ENCODE data around the gene SEMA6B.

Gene SEMA6B

DNA sequence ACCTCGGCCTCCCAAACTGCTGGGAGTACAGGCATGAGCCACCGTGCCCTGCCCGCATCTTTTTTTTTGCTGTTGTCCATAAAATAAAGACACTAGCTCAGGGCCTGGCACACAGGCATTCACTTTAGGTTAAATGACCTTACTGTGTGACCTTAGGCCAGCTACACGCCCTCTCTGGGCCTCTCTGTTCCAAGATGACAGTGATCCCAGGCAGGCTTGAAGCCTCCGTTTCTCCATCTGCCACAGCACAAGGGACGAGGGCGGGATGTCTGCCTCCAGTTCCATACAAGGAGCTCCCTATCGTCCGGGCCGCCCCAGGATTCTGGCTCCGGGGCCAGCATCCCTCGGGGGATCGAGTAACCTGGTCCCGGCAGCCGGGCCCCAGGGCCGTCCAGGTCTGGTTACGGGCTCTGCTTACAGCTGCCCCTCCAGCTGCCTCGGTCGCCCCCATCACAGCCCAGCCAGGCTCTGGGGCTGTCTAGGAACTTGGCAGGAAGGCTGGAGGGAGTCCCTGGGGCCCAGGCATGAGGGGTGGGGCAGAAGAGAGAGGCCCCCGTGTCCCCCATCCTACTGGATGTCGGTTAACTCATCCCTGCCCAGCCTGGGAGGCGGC is 11.9 kb upstream of the SEMA6B start:
- no peak for DNase-seq

DNA sequence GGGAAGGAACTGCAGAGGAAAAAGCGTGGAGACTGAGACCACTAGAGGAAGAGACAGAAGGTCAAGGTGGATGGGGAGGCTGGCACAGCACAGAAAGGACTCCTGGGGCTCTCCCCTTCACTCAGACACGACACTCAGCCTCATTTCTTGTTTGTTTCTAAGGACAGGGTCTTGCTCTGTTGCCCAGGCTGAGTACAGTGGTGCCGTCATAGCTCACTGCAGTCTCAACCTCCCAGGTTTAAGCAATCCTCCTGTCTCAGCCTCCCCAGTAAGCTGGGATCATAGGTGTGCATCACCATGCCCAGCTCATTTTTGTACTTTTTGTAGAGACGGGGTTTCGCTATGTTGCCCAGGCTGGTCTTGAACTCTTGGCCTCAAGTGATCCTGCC is 11.4 kb upstream of the SEMA6B start:
- no peak for DNase-seq

DNA sequence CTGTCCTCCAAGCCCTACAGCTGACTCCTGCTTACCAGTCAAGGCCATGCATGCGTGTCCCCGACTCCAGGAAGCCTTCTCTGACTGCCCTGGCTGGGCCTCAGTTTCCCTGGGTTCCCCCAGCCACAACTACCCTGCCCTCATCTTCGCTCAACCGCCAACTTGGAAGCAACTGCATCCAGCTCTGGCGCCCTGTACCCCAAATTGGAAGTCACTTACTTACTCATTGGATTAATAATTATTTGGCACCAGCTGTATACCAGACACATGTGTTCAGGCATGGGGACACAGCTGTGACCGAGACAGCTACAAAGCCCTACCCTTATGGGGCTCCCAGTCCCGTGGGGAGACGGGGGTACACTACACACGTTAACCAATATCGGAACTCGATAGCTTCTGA is 10.9 kb upstream of the SEMA6B start:
- no peak for DNase-seq

DNA sequence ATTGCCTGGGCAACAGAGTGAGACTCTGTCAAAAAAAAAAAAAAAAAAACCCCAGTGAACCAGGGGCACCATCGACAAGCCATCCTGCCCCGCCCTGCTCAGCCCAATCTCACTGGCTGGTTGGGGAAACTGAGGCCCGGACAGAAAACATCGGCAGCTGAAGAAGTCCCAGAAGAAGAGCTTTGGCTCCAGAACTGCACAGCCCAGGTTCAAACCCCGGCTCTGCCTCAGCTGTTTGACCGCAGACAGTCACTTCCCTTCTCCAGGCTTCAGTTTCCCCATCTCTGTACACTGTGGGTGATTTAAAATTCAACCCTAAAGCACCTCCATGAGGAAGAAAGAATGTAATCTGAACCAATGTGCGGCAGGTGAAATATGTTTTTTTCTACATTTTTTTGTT is 9.4 kb upstream of the SEMA6B start:
- no peak for DNase-seq

DNA sequence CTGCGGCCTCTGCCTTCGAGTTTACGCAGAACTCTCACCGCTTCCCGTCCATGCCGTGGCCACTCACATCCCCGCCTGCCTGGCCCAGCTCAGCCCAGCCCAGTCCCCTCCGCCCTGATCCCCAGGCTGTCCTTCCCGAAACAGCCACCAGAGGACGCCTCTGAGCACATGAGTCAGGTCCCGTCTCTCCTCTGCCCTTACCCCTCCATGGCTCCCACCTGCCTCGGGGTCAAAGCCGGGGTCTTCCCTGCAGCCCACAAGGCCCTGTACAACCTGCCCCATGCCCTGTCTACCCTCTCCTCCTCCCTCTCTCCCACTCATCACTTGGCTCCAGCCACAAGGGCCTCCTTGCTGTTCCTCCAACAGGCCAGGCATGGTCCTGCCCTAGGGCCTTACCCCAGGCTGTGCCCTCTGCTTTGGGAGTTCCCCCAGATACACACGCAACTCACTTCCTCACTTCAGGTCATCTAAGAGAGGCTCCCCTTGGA is 8.1 kb upstream of the SEMA6B start:
- peak; percentile 63 for DNase-seq

DNA sequence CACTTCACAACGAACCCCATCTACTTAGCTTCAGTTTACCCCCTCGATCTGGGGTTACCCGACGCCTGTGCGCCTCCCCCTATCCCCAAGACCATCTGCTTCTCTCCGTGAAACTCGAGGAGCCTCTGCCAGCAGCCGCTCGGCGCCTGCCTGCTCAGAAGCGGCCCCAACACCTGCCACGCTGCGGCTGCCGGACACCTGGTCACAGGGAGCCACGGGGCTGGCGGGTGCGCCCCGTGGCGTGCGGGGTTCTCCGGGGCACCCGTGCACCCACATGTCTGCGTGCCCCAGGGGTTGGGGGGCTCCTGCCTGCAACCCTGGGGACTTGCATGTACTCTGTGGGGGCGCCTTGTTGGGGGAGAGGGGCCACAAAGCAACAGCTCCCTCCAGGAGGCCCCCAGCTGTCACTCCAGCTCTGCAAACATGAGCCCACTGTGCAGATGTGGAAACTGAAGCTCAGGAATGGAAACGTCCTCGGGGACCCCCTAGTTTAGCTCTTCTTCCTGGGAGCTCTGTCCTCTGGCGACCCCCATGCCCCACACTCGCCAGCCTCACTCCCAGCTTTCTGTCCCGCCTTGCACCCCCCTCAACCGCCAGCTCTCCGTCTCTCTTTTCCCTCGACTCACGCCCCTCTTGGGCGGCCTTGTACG is 7.0 kb upstream of the SEMA6B start:
- DNase-seq = no peak

DNA sequence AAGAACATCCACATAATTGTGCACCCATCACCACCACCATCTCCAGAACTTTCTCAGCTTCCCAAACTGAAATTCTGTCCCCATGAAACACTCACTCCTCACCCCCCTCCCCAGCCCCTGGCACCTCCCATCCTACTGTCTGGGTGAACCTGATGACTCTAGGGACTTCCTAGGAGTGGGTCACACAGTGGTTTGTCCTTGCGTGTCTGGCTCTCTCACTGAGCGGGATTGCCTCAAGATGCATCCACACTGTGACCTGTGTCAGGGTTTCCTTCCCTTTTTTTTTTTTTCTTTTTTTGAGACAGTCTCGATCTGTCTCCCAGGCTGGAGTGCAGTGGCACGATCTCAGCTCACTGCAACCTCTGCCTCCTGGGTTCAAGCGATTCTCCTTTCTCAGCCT is 4.1 kb upstream of the SEMA6B start:
- DNase-seq = peak; percentile 80

DNA sequence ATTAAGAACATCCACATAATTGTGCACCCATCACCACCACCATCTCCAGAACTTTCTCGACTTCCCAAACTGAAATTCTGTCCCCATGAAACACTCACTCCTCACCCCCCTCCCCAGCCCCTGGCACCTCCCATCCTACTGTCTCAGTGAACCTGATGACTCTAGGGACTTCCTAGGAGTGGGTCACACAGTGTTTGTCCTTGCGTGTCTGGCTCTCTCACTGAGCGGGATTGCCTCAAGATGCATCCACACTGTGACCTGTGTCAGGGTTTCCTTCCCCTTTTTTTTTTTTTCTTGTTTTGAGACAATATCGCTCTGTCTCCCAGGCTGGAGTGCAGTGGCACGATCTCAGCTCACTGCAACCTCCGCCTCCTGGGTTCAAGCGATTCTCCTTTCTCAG is 2.6 kb upstream of the SEMA6B start:
- DNase-seq = peak; percentile 80

DNA sequence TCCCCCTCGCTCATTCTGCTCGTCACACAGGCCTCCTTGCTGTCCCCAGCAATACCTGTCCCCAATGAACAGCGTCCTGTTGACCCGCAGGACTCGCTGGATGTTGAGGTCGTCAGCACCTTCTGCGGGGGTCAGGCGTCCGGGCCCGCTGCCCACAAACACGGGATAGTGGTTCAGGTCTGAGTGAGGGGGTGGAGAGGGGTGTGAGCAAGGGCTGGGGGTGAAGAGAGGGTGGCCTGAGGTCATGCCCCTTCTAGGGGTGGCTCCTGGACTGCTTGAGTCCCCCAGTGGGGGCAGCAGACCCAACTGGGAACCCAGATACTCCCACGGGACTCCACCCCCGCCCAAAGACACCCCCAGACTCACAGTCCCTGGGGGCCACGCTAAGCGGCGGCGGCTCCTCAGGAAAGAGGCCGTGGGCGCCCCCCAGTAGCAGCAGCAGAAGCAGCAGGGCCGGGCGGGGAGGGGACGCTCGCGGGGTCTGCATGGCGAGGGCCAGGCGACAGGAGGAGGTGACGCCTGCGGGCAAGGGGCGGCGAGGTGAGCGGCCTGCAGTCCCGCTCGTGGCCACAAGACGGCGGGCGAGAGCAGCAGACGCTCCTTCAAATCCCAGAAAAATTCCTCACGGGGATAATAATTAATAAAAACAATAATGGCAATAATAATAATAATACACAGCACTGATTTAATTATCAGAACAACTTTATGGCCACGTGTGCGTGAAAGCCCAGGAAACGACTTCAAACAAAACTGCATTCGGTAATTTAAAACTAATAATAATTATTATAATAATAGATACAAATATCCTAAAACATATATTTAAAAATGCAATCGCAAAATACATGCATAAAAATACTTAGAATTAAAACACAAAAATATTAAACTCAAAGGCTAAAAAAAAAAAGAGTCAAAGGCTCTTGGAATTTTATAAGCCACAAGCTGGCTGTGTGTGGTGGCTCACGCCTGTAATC is 1.2 kb downstream of the SEMA6B start:
- no peak for DNase-seq

DNA sequence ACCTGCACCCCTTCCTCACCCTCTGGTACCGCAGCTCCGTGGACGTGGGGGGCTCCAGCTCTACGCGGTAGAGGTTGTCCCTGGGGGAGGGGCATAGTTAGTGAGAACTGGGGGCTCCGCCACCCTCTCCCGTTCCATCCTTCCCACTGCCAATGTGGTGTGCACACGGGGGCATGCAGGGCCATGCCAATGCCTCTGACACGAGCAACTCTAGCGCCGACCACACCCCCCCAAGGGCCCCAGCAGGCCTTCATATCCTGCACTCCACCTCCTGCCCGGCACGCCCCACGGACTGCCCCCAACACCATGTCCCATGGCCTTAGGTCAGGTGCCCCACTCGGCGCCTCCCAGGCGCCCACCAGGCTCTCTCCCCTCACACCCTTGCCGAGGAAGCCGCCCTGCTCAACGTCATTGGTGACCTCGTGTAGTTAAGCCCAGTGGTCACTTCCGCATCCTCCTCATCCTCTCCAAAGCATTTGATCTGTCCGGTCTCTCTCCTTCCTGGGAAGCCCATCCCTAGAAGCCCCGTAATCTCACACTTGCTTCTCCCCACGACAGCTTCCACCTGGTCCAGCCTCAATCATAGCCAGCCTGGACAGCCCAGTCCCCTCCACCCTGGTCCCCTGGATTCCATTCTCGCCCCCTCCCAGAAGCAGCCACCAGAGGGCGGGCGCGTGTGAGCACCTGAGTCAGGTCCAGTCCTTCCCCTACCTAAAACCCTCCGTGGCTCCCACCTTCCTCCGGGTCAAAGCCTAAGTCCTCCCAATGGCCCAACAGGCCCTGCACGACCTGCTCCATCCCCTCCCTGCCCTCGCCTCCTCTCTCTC is 2.1 kb downstream of the SEMA6B start:
- no peak for DNase-seq

DNA sequence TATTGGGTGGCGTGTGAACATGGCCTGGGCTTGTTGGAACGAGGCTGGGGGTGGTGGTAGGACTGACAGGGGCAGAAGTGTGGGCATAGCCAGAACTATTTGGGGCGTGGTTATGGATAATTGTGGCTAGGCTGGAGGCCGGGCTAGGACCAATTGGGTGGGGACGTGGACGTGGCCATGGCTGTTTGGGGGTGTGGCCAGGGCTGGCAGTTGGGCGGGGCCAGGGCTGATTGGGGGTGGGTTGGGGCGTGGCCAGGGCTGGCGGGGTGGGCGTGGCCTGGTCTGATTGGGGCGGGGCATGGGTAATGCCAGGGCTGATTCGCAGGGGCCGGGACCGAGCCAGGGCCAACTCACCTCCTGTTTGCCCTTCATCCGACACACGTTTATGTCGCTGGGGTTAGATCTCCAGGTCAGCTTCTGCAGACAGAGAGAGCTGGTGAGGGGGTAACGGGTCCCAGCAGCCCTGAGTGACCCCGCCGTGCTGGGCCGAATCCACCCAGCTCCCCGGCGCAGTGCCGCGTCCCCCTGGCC is 2.8 kb downstream of the SEMA6B start:
- DNase-seq = no peak

DNA sequence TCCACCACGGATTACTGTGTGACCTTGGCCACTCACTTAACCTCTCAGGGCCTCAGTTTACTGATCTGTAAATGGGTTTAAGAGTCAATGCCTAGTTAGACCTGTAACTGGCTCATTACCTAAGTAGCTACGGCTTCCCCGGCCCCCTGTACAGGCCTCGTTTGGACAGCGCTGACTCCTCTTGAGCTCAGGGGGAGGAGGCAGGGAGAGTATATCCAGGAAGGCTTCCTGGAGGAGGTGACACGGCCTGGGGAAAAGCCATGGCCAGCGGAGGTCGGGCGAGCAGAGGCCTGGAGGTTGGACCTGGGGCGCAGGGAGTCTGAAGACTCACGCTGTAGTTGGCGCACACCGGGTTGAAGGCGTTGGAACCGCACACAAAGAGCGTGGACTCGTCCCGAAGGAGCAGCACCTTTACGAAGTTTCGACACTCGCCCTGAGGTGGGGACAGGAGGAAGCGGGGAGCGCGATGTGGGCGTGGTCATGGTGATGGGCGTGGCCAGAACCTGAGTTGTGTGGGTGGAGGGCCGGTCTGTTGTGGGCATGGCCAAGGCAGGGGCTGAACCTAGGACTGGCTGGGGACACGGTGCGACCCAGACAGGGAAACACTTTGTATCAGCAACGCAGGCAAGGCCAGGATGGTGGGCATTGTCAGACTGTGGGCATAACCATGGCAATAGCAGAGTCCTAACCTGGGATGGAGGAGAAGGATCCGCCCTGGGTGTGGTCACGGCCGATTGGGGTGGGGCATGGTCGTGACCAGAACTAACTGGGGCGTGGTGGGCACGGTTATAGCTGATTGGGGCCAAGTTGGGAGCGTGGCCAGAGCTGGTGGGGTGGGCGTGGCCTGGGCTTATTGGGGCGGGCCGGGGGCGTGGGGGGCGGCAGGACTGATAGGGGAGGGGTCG is 3.6 kb downstream of the SEMA6B start:
- DNase-seq = no peak

DNA sequence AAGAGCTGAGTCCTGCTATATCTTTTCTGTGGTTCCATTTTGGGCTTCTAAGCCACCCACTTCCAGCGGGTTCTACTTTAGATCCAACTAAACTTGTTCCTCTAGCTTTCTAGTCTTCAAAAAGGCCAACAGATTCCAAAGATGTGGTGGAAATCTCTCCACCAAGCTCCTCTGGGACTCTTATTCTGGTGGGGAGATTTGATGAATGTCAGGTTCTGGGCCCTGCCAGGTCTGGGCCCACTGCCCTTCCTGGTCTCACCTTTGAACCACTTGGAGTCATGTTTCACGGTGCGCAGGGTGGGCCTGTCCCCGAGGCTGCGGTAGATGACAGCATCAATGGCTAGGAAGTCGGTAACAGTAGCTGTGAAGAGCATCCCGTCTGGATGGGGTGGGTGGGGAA is 4.8 kb downstream of the SEMA6B start:
- no peak for DNase-seq

DNA sequence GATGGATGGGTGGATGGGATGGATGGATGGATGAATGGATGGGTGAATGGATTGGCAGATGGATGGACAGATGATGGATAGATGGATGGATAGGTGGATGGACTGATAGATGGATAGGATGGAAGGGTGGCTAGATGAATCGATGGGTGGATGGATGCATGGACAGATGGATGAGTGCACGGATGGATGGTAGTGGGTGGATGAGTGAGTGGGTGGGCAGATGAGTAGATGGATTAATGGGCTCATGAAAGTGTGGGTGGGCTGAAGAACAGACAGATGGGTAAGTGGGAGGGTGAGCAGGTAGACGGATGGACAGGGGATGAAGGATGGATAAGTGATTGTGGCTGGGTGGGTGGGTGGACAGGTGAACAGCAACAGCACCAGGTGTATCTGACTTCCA is 5.7 kb downstream of the SEMA6B start:
- no peak for DNase-seq

DNA sequence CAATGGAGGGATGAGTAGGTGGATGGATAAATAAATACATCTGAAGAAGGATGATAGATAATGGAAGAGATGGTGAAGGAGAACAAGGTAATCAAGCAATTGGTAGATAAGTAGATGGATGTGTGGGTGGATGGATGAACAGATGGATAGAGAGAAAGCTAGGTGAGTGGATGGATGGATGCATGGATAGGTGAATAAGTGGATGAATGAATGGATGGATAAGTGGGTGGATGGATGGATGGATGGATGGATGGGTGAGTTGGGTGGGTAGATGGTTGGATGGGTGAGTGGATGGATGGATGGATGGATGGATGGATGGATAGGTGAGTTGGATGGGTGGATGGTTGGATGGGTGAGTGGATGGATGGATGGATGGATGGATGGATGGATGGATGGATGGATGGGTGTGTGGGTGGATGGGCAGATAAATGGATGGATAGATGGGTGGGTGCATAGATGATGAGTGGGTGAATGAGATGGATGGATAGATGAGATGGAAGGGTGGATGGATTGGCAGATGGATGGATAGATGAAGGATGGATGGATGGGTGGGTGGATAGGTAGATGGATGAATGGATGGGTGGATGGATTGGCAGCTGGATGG is 6.3 kb downstream of the SEMA6B start:
- no peak for DNase-seq

DNA sequence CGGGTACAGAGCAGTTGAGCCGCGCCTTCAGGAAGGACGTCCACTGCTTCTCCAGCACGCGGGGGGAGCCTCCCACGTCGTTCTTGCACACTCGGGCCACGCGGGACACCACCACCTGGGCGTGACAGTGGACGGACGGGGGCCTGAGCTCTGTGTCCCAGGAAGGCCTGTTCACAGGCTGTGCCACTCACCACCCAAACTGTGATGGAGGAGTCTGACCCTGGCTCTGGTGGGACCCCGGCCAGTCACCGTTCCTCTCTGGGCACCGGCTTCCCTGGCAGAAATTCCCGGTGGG is 7.0 kb downstream of the SEMA6B start:
- no peak for DNase-seq

DNA sequence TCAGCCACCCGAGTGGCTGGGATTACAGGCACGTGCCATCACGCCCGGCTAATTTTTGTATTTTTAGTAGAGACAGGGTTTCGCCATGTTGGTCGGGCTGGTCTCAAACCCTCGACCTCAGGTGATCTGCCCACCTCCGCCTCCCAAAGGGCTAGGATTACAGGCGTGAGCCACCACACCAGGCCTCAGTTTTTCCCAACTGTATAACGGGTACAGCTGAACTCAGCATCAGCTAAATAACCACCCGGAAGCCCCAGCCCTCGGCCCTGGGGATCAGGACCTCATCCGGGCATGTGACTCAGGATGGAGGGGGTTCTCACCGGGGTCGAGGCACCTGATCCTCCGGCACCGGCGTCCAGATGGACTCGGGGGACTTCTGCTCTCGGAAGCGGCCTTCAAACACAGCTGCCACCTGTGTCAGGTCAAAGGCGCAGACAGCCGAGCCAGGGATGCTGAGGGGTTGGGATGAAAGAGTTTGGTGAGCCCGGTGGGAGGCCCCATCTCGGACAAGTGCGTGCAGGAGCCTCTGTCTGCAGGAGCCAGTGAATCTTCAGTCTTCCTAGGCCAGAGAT is 8.9 kb downstream of the SEMA6B start:
- no peak for DNase-seq

DNA sequence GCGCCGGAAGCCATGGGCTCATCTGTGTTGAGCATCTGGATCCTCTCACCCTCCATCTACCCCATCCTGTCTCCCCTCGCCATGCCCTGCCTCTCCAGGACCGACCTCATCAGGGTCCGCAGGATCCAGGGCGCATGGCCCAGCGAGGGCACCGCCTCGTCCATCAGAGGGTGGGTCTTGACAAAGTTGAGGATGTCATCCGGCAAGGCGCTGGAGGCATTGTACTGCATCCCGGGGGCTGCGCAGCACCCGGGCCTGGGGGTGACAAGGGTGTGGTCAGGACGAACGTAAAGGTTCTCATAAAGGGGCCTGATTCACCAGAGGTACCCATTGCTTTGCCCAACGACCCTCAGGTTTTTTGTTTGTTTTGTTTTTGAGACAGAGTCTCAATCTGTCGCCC is 9.5 kb downstream of the SEMA6B start:
- DNase-seq = no peak

DNA sequence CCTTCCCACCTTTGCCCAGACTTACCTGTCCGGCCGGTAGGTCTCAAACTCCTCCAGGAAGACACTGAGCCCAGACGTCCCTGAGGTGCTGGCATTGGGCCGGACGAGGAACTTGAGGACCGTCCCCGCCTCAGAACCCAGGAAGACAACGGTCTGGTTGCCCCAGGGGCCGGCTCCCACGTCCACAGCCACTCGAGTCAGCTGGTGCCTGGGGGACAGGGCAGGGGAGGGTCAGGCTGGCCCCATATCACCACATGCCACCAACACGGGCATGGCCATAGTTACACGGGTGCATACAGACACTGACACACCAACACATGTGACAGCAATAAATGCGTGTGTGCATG is 11.3 kb downstream of the SEMA6B start:
- no peak for DNase-seq

DNA sequence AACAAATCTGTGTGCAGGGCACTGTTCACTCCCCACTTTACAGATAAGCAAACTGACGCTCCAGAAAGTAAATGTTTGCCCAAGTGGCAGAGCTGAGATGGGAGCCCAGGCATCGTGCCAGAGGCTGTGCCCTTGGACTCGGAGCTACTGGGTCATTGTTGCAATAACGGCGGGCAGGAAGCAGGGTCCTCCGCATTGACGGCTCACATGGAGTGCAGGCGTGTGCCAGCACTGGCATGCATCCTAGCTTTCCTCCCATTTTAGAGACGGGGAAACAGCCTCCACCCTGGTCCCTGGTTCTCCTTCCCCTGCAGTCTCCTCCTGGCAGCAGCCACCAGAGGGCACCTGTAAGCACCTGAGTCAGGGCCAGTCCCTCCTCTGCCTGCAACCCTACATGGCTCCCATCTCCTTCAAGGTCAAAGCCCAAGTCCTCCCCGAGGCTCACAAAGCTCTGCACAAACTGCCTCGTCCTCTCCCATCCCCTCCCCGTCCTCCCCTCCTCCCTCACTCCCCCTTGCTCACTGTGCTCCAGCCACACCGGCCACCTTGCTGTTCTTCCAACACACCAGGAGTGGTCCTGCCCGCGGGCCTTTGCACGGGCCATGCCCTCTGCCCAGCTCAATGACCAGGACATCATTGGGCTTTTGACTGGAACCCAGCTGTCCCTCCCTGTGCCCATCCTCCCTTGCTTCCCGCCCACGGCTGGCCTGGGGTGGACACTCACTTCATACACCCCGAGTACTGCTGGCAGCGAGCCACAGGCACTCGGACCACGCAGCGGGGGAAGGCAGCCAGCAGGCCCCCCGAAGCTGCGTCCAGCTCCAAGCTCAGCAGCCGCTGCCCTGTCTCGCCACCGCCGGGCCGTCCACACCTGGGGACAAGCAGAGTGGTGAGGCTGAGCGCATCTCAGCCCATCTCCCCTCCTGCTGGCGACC is 11.9 kb downstream of the SEMA6B start:
- peak; percentile 34 for DNase-seq

Measured in CD4-positive, alpha-beta T cell treated with Interleukin-15 for 1 hour (primary cell).